Lower leg skin (tissue), 3 donors: ENCODE data around the gene NOL4L.

Experiments used
- POLR2A ChIP-seq, 2 donors: fragments of 450-650 bp; IDR thresholded peaks; one replicate each; pipeline ENCODE4 v1.6.1; 2016 to 2017; ENCODE audit warnings: antibody characterized with exemption in 2 of 2, mild to moderate bottlenecking in 1 of 2, moderate library complexity in 1 of 2
- TF ChIP-seq, protein P1 (sequence below), 3 donors: fragments of 450-650 bp; IDR thresholded peaks; one replicate each; pipeline ENCODE4 v1.5.1; 2016; ENCODE audit warnings: antibody characterized with exemption in 3 of 3, mild to moderate bottlenecking in 3 of 3, moderate library complexity in 2 of 3

DNA sequence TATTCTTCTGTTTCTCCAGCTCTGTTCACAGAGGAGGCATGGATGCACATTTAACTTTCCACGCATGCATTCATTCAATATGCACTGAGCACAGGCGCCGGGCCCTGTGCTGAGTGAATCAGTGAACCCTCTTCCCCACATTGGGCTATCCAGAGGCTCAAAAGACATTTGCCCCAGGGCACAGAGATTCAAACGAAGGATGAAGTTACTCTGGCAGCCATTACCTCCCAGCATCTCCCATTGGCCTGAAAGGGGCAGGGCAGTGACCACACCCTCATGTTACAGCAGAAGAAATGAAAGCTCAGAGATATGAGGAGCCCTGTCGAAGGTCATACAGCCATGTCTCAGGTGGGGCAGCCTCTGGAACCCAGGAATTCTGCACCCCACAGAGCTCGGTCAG lies 26.7 kb upstream of the NOL4L start:
- TF ChIP-seq, protein P1, sequence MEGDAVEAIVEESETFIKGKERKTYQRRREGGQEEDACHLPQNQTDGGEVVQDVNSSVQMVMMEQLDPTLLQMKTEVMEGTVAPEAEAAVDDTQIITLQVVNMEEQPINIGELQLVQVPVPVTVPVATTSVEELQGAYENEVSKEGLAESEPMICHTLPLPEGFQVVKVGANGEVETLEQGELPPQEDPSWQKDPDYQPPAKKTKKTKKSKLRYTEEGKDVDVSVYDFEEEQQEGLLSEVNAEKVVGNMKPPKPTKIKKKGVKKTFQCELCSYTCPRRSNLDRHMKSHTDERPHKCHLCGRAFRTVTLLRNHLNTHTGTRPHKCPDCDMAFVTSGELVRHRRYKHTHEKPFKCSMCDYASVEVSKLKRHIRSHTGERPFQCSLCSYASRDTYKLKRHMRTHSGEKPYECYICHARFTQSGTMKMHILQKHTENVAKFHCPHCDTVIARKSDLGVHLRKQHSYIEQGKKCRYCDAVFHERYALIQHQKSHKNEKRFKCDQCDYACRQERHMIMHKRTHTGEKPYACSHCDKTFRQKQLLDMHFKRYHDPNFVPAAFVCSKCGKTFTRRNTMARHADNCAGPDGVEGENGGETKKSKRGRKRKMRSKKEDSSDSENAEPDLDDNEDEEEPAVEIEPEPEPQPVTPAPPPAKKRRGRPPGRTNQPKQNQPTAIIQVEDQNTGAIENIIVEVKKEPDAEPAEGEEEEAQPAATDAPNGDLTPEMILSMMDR (IDR thresholded peaks at IDR 0.05) = no peak
- no peak for TF ChIP-seq POLR2A (IDR thresholded peaks at IDR 0.05)
